ENCODE measurements around the gene NDE1.
A peak's percentile ranks its signal among the peaks of the same experiment; 100 is the strongest.
"Not testable (repeated sequence)": the region's sequence is repeated elsewhere in the genome, so short reads cannot be mapped to it uniquely, and the experiment has no call there.

The NDE1 gene

GRCh38 chr16:15621456-15621855, 28.6 kb upstream of the NDE1 start:
- no peak for DNase-seq

GRCh38 chr16:15621889-15622288, 28.2 kb upstream of the NDE1 start:
- no peak for DNase-seq

GRCh38 chr16:15631730-15632409, 18.2 kb upstream of the NDE1 start:
- DNase-seq, result no peak

GRCh38 chr16:15635926-15636325, 14.1 kb upstream of the NDE1 start:
- no peak for DNase-seq

GRCh38 chr16:15636392-15636873, 13.6 kb upstream of the NDE1 start:
- peak; percentile 38 for DNase-seq

- DNase-seq, result peak; percentile 47
Observed at GRCh38 chr16:15639061-15639568, 10.9 kb upstream of the NDE1 start.

GRCh38 chr16:15640966-15641365, 9.1 kb upstream of the NDE1 start:
- no peak for DNase-seq

GRCh38 chr16:15641753-15642556, 8.1 kb upstream of the NDE1 start:
- DNase-seq, result no peak

- DNase-seq, result peak; percentile 81
Observed at GRCh38 chr16:15642557-15643047, 7.4 kb upstream of the NDE1 start.

- peak; percentile 99 for DNase-seq
Observed at GRCh38 chr16:15643048-15643945, 6.7 kb upstream of the NDE1 start, which contains the start of gene MARF1. Gene MARF1, minus strand, starts transcription at chr16:15643154. Its CDS starts 3,921 bp downstream, at chr16:15639233.

GRCh38 chr16:15643946-15644250, 6.1 kb upstream of the NDE1 start:
- DNase-seq, result no peak

GRCh38 chr16:15644267-15644961, 5.6 kb upstream of the NDE1 start:
- no peak for DNase-seq

GRCh38 chr16:15644962-15645465, 5.0 kb upstream of the NDE1 start:
- peak; percentile 49 for DNase-seq

GRCh38 chr16:15646557-15647293, 3.3 kb upstream of the NDE1 start:
- not testable (repeated sequence) for DNase-seq

- DNase-seq, result no peak
Observed at GRCh38 chr16:15647294-15648014, 2.6 kb upstream of the NDE1 start.

- DNase-seq, result no peak
Observed at GRCh38 chr16:15648135-15648730, 1.8 kb upstream of the NDE1 start.

GRCh38 chr16:15649311-15649710, 734 bp upstream of the NDE1 start:
- not testable (repeated sequence) for DNase-seq

GRCh38 chr16:15649727-15650018, 372 bp upstream of the NDE1 start:
- DNase-seq, result no peak

GRCh38 chr16:15650698-15651171, 690 bp downstream of the NDE1 start:
- DNase-seq, result peak; percentile 54
